ENCODE data around the gene NINJ2.

NINJ2 gene

DNA sequence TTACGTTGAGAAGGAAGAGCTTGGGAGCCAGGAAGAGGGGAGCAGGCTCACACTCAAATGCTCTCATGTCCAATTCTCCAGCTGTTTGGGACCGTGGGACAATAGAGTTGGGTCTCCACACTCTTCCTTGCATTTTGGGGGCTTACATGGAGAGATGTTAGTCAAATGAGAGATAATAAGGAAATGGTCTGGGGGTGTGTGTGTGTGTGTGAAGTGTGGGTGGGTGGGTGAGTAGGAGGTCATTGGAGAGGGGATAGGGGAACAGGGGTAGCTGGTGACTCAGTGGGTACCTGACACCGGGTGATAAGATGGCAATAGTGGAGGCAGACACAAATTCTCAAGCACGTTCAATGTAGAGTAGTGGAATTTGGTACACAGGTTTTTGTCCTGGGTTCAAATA, 135.5 kb downstream of the NINJ2 start:
- DNase-seq (ENCODE audit: low read depth), result no peak

DNA sequence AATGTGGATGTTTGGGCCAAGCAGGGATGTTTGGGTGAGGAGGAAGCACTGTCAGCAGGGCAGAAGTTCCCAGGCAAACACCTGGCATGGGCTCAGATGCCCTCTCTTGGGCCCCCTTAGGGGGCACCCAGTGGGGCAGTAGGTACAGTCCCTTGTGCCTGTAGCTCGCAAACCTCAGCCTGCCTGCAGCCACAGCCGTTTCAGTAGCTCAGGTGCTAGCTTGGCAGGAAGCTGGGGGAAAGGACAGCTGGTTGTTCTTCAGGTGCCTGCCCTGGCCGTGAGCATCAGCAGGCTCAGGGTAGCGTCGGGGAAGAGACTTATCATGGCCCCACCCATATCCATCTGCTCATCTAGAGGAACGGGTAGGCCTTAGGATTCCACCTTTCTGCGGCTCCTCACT, 136.0 kb downstream of the NINJ2 start:
- DNase-seq (ENCODE audit: low read depth), result no peak

DNA sequence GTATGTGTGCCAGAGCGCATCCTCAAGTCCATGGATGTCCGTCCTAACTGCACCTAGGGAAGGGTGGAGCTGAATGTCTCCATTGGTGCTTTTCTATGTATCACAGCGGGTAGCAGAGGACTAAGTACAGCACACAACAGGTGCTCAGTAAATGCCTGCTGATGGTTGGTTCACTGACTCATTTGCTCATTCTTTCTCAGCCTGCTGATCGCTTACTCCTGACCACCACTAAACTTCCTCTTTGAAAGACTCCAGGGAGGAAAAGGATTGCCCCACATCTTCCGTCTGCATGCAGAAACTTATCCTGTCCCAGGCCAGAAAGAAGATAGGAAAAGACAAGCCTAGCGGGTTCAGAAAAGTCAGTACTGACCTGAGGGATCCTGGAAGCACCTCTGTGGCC, 137.2 kb downstream of the NINJ2 start:
- DNase-seq (ENCODE audit: low read depth), result no peak

DNA sequence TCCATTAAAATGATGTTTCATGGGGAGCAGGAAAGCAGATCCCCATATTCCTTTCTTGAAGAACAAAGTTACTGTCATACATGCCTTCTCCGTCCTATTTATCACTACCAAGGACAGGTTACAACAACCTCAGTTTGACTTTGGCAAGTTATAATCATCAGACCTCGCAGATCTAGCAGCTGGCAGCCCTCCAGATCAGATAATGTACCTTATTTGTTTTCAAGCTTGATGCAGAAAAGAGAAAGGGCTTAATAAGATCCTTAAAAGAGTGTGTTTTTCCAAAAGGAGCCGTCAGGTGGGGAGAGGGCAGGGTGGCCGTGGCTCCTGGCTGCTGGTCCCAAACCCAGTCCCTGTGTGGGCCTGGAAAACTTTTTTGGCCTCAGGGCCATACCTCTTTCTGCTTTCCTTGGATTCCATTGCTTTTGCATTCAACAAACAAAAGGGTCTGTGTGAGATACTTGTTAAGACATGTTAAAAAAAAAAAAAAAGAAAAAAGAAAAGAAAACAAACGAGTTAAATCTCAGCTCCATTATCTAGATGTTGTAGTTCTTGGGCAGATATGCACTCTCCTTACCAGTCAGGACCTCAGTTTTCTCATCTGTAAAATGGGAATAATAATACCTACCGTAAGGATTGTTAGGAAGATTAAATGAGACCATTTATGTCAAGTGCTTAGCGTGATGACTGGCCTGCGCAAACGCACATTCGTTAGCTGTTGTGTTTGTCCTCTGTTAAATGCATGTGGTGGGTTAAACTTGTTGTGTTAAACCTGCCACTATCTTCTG, 138.9 kb downstream of the NINJ2 start:
- no peak for DNase-seq (ENCODE audit: low read depth)

DNA sequence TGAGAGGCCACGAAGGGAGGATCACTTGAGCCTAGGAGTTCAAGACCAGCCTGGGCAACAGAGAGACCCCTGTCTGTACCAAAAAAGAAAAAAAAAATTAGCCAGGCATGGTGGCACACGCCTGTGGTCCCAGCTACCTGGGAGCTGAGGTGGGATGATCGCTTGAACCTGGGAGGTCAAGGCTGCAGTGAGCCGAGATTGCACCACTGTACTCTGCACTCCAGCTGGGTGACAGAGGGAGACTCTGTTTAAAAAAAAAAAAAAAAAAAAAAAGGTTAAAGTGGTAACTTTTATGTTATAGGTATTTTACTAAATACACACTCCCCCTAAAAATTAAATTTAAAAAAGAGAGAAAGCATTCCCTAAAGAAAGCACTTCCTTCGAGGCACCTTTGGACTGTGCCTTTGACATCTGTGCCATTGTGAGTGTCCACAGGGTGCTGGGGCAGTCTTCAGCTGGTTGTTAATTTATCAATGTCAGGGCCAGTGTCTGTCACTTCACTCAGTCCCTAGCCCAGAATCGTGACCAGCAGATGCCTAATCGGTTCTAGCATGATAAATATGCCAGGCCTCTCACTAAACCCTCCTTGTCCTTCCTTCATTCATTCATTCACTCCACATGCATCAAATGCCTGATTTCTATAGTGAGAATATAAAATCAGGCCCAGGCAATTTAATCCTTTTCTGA, 140.4 kb downstream of the NINJ2 start:
- no peak for DNase-seq (ENCODE audit: low read depth)

DNA sequence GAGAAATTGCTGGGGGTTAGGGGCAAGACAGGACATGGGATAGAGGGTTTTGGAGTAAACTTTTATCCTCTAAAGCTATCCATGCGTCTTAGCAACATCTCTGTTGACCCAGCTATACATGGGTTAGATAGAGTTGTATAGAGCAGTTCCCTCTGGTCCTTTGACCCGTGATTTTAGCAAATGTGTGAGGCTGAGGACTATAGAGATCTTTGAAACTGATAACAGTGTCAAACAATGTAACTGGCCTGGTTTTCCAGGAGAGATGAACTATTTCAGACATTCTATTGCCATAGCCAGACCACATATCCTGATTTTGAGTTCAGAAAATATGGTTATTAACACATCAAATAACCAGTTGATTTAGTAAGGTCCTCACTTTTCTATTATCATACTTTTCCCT, 143.1 kb downstream of the NINJ2 start:
- DNase-seq (ENCODE audit: low read depth), result no peak

DNA sequence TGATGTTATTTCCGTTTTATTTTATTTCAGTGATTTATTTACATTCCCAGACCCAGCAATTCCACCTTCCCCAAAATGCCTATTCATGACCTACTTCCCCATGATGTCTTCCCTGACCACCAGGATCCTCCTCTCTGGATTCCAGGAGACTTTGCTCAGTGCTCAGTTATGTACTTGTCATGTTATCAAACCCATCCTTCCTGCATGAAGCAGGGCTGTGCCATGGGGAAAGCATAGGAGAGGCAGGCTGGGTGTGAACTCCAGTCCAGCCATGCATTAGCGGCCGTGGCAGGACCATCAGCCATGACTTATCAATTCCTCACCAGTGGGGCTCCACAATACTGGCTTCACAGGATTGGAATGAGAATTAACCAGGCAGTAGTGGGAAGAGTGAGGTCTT, 145.7 kb downstream of the NINJ2 start:
- no peak for DNase-seq (ENCODE audit: low read depth)
